Stimulated activated CD8-positive, alpha-beta memory T cell treated with anti-CD3 and anti-CD28 coated beads, Interleukin-2, amount 100 ng/mL, for 48 hours (primary cell): Measurements from ENCODE around the gene CERS3.

Experiments
- DNase-seq, 2 donors: peaks; one replicate each; pipeline ENCODE4 v3.0.0-alpha.2; 2020; ENCODE audit warnings: low read depth in 2 of 2

The CERS3 gene

GRCh38 chr15:100528833-100529428, at the start of gene CERS3:
TSS of gene CERS3 (minus strand) at chr15:100528950. CDS start at chr15:100501849, 27,101 bp downstream.
- no peak for DNase-seq

GRCh38 chr15:100573526-100573925, 44.8 kb upstream of the CERS3 start:
- no peak for DNase-seq

- DNase-seq, result no peak
Observed at GRCh38 chr15:100572362-100572983, 43.7 kb upstream of the CERS3 start.

GRCh38 chr15:100571592-100572167, 42.9 kb upstream of the CERS3 start:
- DNase-seq, result no peak

GRCh38 chr15:100570735-100571313, 42.1 kb upstream of the CERS3 start:
- no peak for DNase-seq

- DNase-seq, result no peak
Observed at GRCh38 chr15:100570275-100570674, 41.5 kb upstream of the CERS3 start.

GRCh38 chr15:100569391-100569790, 40.6 kb upstream of the CERS3 start:
- no peak for DNase-seq

- no peak for DNase-seq
Observed at GRCh38 chr15:100566850-100567628, 38.3 kb upstream of the CERS3 start.

- DNase-seq, result no peak
Observed at GRCh38 chr15:100565591-100565990, 36.8 kb upstream of the CERS3 start.

GRCh38 chr15:100560323-100560722, 31.6 kb upstream of the CERS3 start:
- no peak for DNase-seq

- DNase-seq, result no peak
Observed at GRCh38 chr15:100559330-100559729, 30.6 kb upstream of the CERS3 start.

- DNase-seq, result no peak
Observed at GRCh38 chr15:100558771-100559254, 30.1 kb upstream of the CERS3 start.

GRCh38 chr15:100553468-100553867, 24.7 kb upstream of the CERS3 start:
- DNase-seq, result no peak

- DNase-seq, result no peak
Observed at GRCh38 chr15:100547961-100548360, 19.2 kb upstream of the CERS3 start.

- no peak for DNase-seq
Observed at GRCh38 chr15:100544946-100545345, 16.2 kb upstream of the CERS3 start.

- DNase-seq, result no peak
Observed at GRCh38 chr15:100544338-100544841, 15.6 kb upstream of the CERS3 start.

- DNase-seq, result no peak
Observed at GRCh38 chr15:100542290-100542689, 13.5 kb upstream of the CERS3 start.

GRCh38 chr15:100537331-100537730, 8.6 kb upstream of the CERS3 start:
- DNase-seq, result no peak

GRCh38 chr15:100536733-100537132, 8.0 kb upstream of the CERS3 start:
- no peak for DNase-seq

GRCh38 chr15:100533886-100534285, 5.1 kb upstream of the CERS3 start:
- DNase-seq, result no peak

GRCh38 chr15:100531823-100532327, 3.1 kb upstream of the CERS3 start:
- DNase-seq, result no peak

GRCh38 chr15:100531204-100531603, 2.5 kb upstream of the CERS3 start:
- DNase-seq, result no peak
